Measurements from ENCODE around the gene CEP89. TPM values are rescaled to one million over a fixed set of nuclear protein-coding genes. Genes with fewer than 3 reads are reported as not detected.
"Not testable (repeated sequence)": the region's sequence is repeated elsewhere in the genome, so short reads cannot be mapped to it uniquely, and the experiment has no call there.

CEP89 gene
- total RNA-seq, 1 donor from 2014 or later = 32.9 TPM

DNA sequence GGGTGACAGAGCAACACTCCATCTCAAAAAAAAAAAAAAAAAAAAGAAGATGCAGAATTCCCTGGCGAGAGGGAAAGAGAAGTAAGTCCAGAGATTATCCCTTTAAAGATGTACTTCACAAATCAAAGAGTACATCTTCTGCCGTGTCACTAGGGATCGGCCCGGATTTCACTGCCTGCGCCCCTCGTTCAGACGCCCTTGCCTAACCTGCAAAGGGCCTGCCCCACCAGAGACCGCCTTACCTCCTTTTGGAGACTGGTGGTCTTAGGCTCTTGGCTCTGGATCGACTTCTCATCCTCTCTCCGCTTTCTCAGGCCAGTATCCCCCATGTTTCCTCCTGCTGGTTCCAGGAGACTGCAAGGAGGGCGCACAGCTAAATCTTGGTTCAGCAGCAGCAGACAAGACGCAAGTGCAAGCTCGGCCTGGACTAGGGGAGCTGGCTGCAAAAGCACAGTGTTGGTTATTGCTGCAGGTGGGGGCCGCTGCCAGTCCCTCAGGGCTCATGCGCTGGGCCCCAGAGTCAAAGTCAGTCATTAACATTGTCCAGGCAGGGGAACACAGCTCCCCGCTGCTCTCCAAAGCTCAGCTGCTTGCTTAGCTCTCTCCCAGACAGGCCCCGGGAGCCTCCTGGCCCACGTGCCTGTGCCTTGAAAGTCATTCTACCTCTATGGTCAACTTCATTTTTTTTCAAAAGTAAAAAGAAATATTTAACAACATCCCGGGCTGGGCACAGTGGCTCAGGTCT lies 103.4 kb downstream of the CEP89 start:
- DNase-seq (ENCODE audit: extremely low spot score, unreplicated experiment) = peak; percentile 68
- Mint-ChIP-seq H3K36me3 (ENCODE audit: unreplicated experiment) (no peaks in the 10 kb centered on the region), H3K4me3 (ENCODE audit: unreplicated experiment) (no peak overlapping the region), H3K9me3 (ENCODE audit: unreplicated experiment) (no peaks in the 10 kb centered on the region), H3K4me1 (ENCODE audit: unreplicated experiment) (no peaks in the 10 kb centered on the region), H3K27ac (ENCODE audit: unreplicated experiment) (no peak overlapping the region), H3K27me3 (ENCODE audit: unreplicated experiment) (no peaks in the 10 kb centered on the region)
- TF ChIP-seq, protein P1, sequence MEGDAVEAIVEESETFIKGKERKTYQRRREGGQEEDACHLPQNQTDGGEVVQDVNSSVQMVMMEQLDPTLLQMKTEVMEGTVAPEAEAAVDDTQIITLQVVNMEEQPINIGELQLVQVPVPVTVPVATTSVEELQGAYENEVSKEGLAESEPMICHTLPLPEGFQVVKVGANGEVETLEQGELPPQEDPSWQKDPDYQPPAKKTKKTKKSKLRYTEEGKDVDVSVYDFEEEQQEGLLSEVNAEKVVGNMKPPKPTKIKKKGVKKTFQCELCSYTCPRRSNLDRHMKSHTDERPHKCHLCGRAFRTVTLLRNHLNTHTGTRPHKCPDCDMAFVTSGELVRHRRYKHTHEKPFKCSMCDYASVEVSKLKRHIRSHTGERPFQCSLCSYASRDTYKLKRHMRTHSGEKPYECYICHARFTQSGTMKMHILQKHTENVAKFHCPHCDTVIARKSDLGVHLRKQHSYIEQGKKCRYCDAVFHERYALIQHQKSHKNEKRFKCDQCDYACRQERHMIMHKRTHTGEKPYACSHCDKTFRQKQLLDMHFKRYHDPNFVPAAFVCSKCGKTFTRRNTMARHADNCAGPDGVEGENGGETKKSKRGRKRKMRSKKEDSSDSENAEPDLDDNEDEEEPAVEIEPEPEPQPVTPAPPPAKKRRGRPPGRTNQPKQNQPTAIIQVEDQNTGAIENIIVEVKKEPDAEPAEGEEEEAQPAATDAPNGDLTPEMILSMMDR (IDR thresholded peaks at IDR 0.05) = no peak

DNA sequence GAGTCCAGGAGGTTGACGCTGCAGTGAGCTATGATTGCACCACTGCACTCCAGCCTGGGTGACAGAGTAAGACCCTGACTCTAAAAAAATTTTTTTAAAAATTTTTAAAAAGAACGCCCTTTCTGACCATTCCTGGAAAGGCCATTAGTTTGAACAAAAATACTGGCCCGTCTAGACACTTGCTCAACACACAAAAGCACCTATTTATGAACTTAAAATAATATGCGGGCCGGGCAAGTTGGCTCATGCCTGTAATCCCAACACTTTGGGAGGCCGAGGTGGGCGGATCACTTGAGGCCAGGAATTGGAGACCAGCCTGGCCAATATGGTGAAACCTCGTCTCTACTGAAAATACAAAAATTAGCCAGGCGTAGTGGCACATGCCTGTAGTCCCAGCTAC lies 104.3 kb downstream of the CEP89 start:
- not testable (repeated sequence) for H3K27ac Mint-ChIP-seq (ENCODE audit: unreplicated experiment); DNase-seq (ENCODE audit: extremely low spot score, unreplicated experiment); H3K9me3 Mint-ChIP-seq (ENCODE audit: unreplicated experiment); H3K36me3 Mint-ChIP-seq (ENCODE audit: unreplicated experiment); H3K4me1 Mint-ChIP-seq (ENCODE audit: unreplicated experiment); H3K4me3 Mint-ChIP-seq (ENCODE audit: unreplicated experiment); H3K27me3 Mint-ChIP-seq (ENCODE audit: unreplicated experiment)

DNA sequence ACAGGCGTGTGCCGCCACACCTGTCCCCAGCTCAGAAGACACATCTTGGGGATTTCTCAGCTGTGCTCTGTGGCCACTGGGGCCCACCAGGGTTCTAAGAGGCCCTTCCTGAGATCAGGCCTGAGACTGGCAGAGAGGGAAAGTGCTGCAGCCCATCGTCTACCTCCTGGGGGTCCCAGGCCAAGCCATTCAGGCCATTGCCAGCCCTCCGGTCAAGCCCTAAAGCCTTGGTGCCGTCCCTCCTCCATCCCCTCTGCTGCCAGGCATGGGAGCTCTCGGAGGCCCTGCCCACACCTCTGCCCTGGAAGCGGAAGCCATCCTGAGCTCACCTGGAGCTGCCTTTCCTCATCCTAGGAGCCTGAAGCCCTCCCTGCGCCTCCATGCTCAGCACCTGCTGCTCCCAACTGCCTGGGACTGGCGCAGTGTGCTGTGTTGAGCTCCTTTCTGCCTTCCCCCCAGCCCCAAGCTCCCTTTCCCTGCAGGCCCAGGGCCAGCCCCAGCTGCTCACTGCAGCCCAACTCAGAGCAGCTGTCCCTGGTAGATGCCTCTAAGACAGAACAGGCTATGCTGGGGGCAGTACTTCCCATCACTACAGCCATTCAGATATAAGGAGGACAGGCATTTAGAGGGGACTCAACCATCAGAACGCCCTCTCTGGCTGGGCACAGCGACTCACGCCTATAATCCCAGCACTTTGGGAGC lies 105.0 kb downstream of the CEP89 start:
- no peaks in the 10 kb centered on the region for H3K36me3 Mint-ChIP-seq (ENCODE audit: unreplicated experiment)
- H3K27me3 Mint-ChIP-seq (ENCODE audit: unreplicated experiment) = no peaks in the 10 kb centered on the region
- no peak overlapping the region for H3K27ac Mint-ChIP-seq (ENCODE audit: unreplicated experiment)
- H3K4me1 Mint-ChIP-seq (ENCODE audit: unreplicated experiment) = no peaks in the 10 kb centered on the region
- no peaks in the 10 kb centered on the region for H3K9me3 Mint-ChIP-seq (ENCODE audit: unreplicated experiment)
- DNase-seq (ENCODE audit: extremely low spot score, unreplicated experiment) = no peak
- H3K4me3 Mint-ChIP-seq (ENCODE audit: unreplicated experiment) = no peak overlapping the region
- TF ChIP-seq, protein P1 (IDR thresholded peaks at IDR 0.05) = no peak

DNA sequence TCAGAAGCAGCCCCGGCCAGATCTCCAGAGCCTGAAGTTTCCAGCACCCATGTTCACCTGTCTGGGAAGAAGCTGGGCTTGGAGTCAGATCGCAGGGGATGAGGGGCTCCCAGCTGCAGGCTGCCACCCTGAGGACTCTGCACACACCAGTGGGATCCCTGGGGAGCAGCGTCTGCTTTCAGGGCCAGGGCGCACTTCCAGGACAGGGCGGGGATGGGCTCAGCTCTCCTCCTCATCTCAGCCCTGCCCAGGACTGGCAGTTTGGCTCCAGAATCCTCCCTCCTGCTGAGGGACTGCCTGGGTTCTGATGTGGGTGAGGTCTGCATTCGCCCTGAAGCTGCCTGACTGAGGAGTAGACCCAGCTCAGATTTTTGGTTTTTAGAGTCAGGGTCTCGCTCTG lies 105.7 kb downstream of the CEP89 start:
- TF ChIP-seq, protein P1 (IDR thresholded peaks at IDR 0.05) = no peak
- Mint-ChIP-seq H3K4me3 (ENCODE audit: unreplicated experiment) (no peak overlapping the region), H3K4me1 (ENCODE audit: unreplicated experiment) (no peaks in the 10 kb centered on the region)

DNA sequence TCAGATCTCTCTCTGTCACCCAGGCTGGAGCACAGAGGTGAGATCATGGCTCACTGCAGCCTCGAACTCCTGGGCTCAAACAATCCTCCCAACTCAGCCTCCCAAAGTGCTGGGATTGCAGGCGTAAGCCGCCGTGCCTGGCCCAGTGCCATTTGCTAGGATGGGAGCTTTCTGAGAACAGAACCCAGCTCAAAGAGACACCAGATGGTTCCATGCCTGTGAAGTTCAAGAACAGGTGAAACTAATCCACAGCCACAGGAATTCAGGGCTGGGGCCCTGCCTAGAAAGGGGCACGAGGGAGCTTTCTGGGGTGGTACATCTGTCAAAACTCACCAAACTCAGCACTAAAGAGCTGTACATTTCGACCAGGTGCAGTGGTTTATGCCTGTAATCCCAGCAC lies 106.4 kb downstream of the CEP89 start:
- Mint-ChIP-seq H3K4me3 (ENCODE audit: unreplicated experiment) (no peak overlapping the region), H3K27ac (ENCODE audit: unreplicated experiment) (no peak overlapping the region), H3K4me1 (ENCODE audit: unreplicated experiment) (no peaks in the 10 kb centered on the region), H3K27me3 (ENCODE audit: unreplicated experiment) (no peaks in the 10 kb centered on the region), H3K9me3 (ENCODE audit: unreplicated experiment) (no peaks in the 10 kb centered on the region), H3K36me3 (ENCODE audit: unreplicated experiment) (no peaks in the 10 kb centered on the region)
- TF ChIP-seq, protein P1 (IDR thresholded peaks at IDR 0.05) = no peak
- no peak for DNase-seq (ENCODE audit: extremely low spot score, unreplicated experiment)

More for the DNA sequence above, 105.7 kb downstream of the CEP89 start:
- no peaks in the 10 kb centered on the region for H3K9me3 Mint-ChIP-seq (ENCODE audit: unreplicated experiment)
- no peaks in the 10 kb centered on the region for H3K36me3 Mint-ChIP-seq (ENCODE audit: unreplicated experiment)
- no peak overlapping the region for H3K27ac Mint-ChIP-seq (ENCODE audit: unreplicated experiment)
- DNase-seq (ENCODE audit: extremely low spot score, unreplicated experiment) = no peak
- H3K27me3 Mint-ChIP-seq (ENCODE audit: unreplicated experiment) = no peaks in the 10 kb centered on the region

All from osteocyte (in vitro differentiated cells).